Ishikawa (cell line): ENCODE measurements around the gene IL11RA.

ENCODE experiments used
- CEBPB ChIP-seq: IDR thresholded peaks from 2 replicates; pipeline ENCODE4 v1.6.1; 2012
- CREB1 ChIP-seq: IDR thresholded peaks from 2 replicates; pipeline ENCODE4 v1.6.1; 2012; ENCODE audit warnings: low read depth
- EGR1 ChIP-seq: IDR thresholded peaks from 2 replicates; pipeline ENCODE4 v1.6.1; 2012
- EP300 ChIP-seq: IDR thresholded peaks from 2 replicates; pipeline ENCODE4 v1.6.1; 2012; ENCODE audit warnings: borderline replicate concordance
- FOXM1 ChIP-seq: IDR thresholded peaks from 2 replicates; pipeline ENCODE4 v1.6.1; 2012; ENCODE audit warnings: low read depth, borderline replicate concordance
- NFIC ChIP-seq: IDR thresholded peaks from 2 replicates; pipeline ENCODE4 v1.6.1; 2012
- RAD21 ChIP-seq: IDR thresholded peaks from 2 replicates; pipeline ENCODE4 v1.6.1; 2012; ENCODE audit warnings: low read depth
- TAF1 ChIP-seq: IDR thresholded peaks from 2 replicates; pipeline ENCODE4 v1.6.1; 2012; ENCODE audit warnings: low read depth, mild to moderate bottlenecking
- TCF12 ChIP-seq: IDR thresholded peaks from 2 replicates; pipeline ENCODE4 v1.6.1; 2012; ENCODE audit warnings: low read depth
- TEAD4 ChIP-seq: IDR thresholded peaks from 2 replicates; pipeline ENCODE4 v1.6.1; 2012
- YY1 ChIP-seq: IDR thresholded peaks from 2 replicates; pipeline ENCODE4 v1.6.1; 2012; ENCODE audit warnings: low read depth
- ZBTB7A ChIP-seq: IDR thresholded peaks from 2 replicates; pipeline ENCODE4 v1.6.1; 2012; ENCODE audit warnings: low read depth
- TF ChIP-seq, protein P1 (sequence below): IDR thresholded peaks from 2 replicates; pipeline ENCODE4 v1.6.1; 2012
- TF ChIP-seq, protein P2 (sequence below): IDR thresholded peaks from 2 replicates; pipeline ENCODE4 v1.6.1; 2012; ENCODE audit warnings: low read depth, mild to moderate bottlenecking
- TF ChIP-seq, protein P3 (sequence below): IDR thresholded peaks from 2 replicates; pipeline ENCODE4 v1.6.1; 2012

The IL11RA gene

DNA sequence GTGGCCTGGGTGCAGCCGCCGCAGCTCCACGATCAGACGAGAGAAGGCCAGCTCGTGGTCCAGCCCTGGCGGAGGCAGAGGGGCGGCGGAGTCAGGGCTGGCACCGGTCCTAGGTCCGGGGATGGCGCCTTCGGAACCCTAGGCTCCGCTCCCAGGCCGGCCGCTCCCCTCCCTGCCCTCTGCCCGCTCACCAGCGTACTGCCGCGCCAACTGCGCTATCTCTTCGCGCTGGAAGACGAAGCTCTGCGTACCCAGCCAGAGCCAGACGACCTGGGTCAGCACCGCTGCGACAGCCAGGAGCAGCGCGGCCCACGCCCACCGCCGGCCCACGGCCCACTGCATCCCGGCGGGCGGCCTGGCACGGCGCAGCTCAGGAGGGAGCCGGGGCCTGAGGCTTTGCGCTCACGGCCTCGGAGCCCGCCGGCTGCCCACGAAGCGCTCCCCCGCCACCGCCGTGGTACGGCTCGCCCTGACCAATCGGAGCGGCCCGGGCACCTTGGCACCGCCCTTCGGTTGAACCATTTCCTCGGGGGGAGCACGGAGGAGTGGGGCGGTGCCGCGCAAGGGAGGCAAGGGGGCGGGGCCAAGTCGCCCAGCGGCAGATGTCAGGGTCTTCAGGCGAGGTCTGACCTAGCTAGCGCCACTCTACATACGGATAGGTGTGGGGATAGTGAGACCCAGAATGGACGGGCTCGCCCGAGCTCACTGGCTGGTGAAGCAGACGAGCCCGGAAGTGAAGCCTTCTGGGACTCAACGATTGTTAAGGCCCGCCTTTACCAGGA is 14.4 kb upstream of the IL11RA start, which contains the start of gene SIGMAR1:
Gene SIGMAR1 (minus strand): TSS at position 432 of the 782 bp plus-strand sequence. CDS start 90 bp downstream, at position 342.
- TF ChIP-seq EGR1 = no peak; the same call in 1 of the 2 replicates
- TF ChIP-seq CEBPB = no peak
- TF ChIP-seq, protein P1, sequence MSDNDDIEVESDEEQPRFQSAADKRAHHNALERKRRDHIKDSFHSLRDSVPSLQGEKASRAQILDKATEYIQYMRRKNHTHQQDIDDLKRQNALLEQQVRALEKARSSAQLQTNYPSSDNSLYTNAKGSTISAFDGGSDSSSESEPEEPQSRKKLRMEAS = peak; percentile 98; the same call in 1 of the 2 replicates
- TF ChIP-seq TEAD4 = 0 out of 2 replicates have a peak, but pooled peaks have one; percentile 3
- TF ChIP-seq, protein P2, sequence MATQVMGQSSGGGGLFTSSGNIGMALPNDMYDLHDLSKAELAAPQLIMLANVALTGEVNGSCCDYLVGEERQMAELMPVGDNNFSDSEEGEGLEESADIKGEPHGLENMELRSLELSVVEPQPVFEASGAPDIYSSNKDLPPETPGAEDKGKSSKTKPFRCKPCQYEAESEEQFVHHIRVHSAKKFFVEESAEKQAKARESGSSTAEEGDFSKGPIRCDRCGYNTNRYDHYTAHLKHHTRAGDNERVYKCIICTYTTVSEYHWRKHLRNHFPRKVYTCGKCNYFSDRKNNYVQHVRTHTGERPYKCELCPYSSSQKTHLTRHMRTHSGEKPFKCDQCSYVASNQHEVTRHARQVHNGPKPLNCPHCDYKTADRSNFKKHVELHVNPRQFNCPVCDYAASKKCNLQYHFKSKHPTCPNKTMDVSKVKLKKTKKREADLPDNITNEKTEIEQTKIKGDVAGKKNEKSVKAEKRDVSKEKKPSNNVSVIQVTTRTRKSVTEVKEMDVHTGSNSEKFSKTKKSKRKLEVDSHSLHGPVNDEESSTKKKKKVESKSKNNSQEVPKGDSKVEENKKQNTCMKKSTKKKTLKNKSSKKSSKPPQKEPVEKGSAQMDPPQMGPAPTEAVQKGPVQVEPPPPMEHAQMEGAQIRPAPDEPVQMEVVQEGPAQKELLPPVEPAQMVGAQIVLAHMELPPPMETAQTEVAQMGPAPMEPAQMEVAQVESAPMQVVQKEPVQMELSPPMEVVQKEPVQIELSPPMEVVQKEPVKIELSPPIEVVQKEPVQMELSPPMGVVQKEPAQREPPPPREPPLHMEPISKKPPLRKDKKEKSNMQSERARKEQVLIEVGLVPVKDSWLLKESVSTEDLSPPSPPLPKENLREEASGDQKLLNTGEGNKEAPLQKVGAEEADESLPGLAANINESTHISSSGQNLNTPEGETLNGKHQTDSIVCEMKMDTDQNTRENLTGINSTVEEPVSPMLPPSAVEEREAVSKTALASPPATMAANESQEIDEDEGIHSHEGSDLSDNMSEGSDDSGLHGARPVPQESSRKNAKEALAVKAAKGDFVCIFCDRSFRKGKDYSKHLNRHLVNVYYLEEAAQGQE = no peak
- no peak; the same call in 1 of the 2 replicates for TF ChIP-seq YY1
- peak; percentile 48 for TF ChIP-seq NFIC
- TF ChIP-seq EP300 = peak; percentile 36; the same call in 1 of the 2 replicates
- peak; percentile 57 for TF ChIP-seq TAF1

DNA sequence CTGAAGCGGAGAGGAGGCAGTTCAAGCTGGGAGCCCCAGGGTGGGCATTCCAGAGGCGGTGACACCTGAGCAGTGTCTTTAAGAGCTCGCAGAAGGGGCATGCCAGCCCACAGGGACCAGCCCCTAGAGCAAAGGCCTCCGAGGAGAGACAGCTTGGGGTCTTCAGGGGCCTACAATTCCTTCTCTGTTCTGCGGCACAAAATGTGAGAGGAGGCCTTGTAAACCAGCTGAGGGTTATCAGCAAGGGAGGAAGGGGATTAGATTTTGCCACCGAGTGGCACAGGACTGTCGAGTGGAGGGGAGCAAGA is 13.9 kb upstream of the IL11RA start:
- no peak for TF ChIP-seq TEAD4
- no peak for TF ChIP-seq FOXM1
- TF ChIP-seq TCF12 = no peak
- TF ChIP-seq, protein P3, sequence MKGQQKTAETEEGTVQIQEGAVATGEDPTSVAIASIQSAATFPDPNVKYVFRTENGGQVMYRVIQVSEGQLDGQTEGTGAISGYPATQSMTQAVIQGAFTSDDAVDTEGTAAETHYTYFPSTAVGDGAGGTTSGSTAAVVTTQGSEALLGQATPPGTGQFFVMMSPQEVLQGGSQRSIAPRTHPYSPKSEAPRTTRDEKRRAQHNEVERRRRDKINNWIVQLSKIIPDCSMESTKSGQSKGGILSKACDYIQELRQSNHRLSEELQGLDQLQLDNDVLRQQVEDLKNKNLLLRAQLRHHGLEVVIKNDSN = no peak
- TF ChIP-seq NFIC = no peak
- TF ChIP-seq, protein P2 = no peak
- no peak for TF ChIP-seq YY1
- TF ChIP-seq, protein P1 = no peak
- no peak for TF ChIP-seq TAF1
- no peak for TF ChIP-seq ZBTB7A
- no peak for TF ChIP-seq EP300
- TF ChIP-seq CEBPB = no peak
- no peak for TF ChIP-seq CREB1
- TF ChIP-seq EGR1 = no peak

- TF ChIP-seq CEBPB (no peak), RAD21 (no peak)
- TF ChIP-seq, protein P2 = no peak
- TF ChIP-seq, protein P3 = peak; percentile 70
- TF ChIP-seq, protein P1 = no peak
Measured at GRCh38 chr9:34642679-34643078, 9.3 kb upstream of the IL11RA start.

DNA sequence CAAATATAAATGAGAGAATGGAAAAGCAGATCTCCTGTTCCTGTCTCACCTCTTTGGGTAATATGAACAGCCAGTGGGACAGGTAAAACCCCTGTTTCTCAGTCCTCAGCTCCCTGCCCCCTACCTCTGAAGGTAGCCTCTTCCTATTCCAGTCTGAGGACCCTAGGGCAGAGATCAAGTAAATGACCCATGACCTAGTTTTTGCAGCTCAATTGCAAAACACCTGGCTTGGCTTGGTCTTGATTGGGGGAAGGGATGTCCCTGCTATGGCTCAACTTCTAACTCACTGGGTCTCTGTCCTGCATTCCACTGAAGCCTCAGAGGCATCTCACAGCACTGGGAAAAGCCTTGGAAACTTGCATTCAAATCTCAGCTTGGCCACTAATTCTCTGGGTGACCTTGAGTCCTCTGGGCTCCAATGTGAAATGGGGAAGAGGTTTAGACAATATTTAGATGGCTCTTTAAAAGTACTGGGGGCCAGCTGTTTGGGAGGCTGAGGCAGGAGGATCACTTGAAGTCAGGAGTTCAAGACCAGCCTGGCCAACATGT is 7.1 kb upstream of the IL11RA start:
- TF ChIP-seq CEBPB = no peak
- TF ChIP-seq EP300 = no peak
- TF ChIP-seq RAD21 = no peak
- TF ChIP-seq NFIC = no peak
- no peak for TF ChIP-seq TCF12
- no peak for TF ChIP-seq TAF1
- TF ChIP-seq FOXM1 = no peak
- TF ChIP-seq CREB1 = no peak
- TF ChIP-seq, protein P2 = no peak
- TF ChIP-seq TEAD4 = no peak
- no peak for TF ChIP-seq ZBTB7A
- TF ChIP-seq, protein P3 = no peak
- TF ChIP-seq EGR1 = no peak
- no peak for TF ChIP-seq YY1
- TF ChIP-seq, protein P1 = no peak
